ENCODE results near the gene CENATAC. TPM values are rescaled to one million over a fixed set of nuclear protein-coding genes. Genes with fewer than 3 reads are reported as not detected.

Gene CENATAC
- total and polyA plus RNA-seq, 9 of the 15 experiments (the other 6 are each of a cell fraction or from before 2014, with no cell fraction given): 2.4 to 25.5 (median 13.7) TPM

DNA sequence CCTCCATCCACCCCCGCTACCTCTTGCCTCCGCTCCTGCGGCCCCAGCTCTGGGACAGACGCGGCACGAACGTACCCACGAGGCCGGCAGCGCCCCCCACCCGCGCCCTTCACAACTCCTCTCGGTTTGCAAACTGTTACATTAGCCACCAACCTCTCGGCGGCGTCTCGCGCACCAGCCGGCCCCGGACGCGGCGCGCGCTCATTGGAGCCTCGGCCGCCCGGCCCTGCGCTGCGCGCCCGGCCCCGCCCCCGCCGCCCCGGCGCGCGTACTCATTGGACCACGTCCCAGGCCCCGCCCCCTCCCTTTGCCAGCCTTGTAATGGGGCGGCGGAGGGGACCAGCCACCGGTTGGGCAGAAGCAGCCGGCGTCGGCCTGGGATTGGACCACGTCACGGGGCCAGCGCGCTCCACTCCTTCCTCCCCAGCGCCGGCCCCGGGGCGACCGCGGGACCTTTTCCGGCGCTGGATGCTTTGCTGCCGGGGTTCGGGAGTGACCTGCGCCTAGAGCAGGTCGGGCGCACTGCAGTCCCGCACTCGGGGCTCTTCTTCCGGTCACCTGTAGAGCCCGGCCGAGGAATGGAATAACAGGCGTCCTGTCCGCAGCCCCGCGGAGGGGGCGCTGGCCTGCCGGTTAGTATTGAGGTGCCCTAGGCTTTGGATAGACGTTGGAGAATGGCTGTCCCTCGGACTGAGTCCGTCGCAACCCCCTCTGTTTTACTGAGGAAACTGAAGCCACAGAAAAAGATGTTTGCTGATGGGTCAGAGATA lies 59.2 kb downstream of the CENATAC start, which contains the start of gene HYOU1 (continued):
- TF ChIP-seq, protein P1, sequence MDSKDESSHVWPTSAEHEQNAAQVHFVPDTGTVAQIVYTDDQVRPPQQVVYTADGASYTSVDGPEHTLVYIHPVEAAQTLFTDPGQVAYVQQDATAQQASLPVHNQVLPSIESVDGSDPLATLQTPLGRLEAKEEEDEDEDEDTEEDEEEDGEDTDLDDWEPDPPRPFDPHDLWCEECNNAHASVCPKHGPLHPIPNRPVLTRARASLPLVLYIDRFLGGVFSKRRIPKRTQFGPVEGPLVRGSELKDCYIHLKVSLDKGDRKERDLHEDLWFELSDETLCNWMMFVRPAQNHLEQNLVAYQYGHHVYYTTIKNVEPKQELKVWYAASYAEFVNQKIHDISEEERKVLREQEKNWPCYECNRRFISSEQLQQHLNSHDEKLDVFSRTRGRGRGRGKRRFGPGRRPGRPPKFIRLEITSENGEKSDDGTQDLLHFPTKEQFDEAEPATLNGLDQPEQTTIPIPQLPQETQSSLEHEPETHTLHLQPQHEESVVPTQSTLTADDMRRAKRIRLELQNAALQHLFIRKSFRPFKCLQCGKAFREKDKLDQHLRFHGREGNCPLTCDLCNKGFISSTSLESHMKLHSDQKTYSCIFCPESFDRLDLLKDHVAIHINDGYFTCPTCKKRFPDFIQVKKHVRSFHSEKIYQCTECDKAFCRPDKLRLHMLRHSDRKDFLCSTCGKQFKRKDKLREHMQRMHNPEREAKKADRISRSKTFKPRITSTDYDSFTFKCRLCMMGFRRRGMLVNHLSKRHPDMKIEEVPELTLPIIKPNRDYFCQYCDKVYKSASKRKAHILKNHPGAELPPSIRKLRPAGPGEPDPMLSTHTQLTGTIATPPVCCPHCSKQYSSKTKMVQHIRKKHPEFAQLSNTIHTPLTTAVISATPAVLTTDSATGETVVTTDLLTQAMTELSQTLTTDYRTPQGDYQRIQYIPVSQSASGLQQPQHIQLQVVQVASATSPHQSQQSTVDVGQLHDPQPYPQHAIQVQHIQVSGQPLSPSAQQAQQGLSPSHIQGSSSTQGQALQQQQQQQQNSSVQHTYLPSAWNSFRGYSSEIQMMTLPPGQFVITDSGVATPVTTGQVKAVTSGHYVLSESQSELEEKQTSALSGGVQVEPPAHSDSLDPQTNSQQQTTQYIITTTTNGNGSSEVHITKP (IDR thresholded peaks at IDR 0.05; ENCODE audit: partially characterized antibody): peak; percentile 95
- TF ChIP-seq ADNP (tag; IDR thresholded peaks at IDR 0.05): no peak
- TF ChIP-seq ZNF316 (IDR thresholded peaks at IDR 0.05): no peak
- TF ChIP-seq CHD2 (IDR thresholded peaks at IDR 0.05; ENCODE audit: low read depth, low read length): peak; percentile 44
- 0 out of 2 replicates have a peak, but pooled peaks have one; percentile 31 for TF ChIP-seq ZNF766 (CRISPR knock-in tag; conservative IDR thresholded peaks at IDR 0.05)
- TF ChIP-seq ETV1 (tag; conservative IDR thresholded peaks at IDR 0.05; ENCODE audit: low read depth): peak; percentile 94
- 0 out of 2 replicates have a peak, but pooled peaks have one; percentile 33 for TF ChIP-seq ZNF24 (IDR thresholded peaks at IDR 0.05)
- TF ChIP-seq, protein P2, sequence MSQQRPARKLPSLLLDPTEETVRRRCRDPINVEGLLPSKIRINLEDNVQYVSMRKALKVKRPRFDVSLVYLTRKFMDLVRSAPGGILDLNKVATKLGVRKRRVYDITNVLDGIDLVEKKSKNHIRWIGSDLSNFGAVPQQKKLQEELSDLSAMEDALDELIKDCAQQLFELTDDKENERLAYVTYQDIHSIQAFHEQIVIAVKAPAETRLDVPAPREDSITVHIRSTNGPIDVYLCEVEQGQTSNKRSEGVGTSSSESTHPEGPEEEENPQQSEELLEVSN (IDR thresholded peaks at IDR 0.05; ENCODE audit: borderline replicate concordance in 1 of 2, extremely low read depth in 1 of 2, insufficient read depth in 1 of 2, insufficient read length in 1 of 2, low read depth in 1 of 2, low read length in 1 of 2, poor library complexity in 1 of 2, severe bottlenecking in 1 of 2): peak in 1 of 2 experiments; percentile 58
- TF ChIP-seq, protein P3, sequence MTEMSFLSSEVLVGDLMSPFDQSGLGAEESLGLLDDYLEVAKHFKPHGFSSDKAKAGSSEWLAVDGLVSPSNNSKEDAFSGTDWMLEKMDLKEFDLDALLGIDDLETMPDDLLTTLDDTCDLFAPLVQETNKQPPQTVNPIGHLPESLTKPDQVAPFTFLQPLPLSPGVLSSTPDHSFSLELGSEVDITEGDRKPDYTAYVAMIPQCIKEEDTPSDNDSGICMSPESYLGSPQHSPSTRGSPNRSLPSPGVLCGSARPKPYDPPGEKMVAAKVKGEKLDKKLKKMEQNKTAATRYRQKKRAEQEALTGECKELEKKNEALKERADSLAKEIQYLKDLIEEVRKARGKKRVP (CRISPR knock-in tag; IDR thresholded peaks at IDR 0.05): peak; percentile 81
- TF ChIP-seq, protein P4, sequence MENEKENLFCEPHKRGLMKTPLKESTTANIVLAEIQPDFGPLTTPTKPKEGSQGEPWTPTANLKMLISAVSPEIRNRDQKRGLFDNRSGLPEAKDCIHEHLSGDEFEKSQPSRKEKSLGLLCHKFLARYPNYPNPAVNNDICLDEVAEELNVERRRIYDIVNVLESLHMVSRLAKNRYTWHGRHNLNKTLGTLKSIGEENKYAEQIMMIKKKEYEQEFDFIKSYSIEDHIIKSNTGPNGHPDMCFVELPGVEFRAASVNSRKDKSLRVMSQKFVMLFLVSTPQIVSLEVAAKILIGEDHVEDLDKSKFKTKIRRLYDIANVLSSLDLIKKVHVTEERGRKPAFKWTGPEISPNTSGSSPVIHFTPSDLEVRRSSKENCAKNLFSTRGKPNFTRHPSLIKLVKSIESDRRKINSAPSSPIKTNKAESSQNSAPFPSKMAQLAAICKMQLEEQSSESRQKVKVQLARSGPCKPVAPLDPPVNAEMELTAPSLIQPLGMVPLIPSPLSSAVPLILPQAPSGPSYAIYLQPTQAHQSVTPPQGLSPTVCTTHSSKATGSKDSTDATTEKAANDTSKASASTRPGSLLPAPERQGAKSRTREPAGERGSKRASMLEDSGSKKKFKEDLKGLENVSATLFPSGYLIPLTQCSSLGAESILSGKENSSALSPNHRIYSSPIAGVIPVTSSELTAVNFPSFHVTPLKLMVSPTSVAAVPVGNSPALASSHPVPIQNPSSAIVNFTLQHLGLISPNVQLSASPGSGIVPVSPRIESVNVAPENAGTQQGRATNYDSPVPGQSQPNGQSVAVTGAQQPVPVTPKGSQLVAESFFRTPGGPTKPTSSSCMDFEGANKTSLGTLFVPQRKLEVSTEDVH (IDR thresholded peaks at IDR 0.05; ENCODE audit: low read depth, partially characterized antibody): peak; percentile 40
- TF ChIP-seq SMARCC2 (IDR thresholded peaks at IDR 0.05; ENCODE audit: low read depth): no peak
- TF ChIP-seq U2AF1 (optimal IDR thresholded peaks at IDR 0.05; ENCODE audit: low read depth, low read length): no peak
- no peak for TF ChIP-seq TGIF2 (CRISPR knock-in tag; IDR thresholded peaks at IDR 0.05)
- TF ChIP-seq ZNF444 (CRISPR knock-in tag; IDR thresholded peaks at IDR 0.05): no peak
- TF ChIP-seq PML (IDR thresholded peaks at IDR 0.05; ENCODE audit: low read length): no peak
- no peak for TF ChIP-seq ZNF644 (tag; IDR thresholded peaks at IDR 0.05; ENCODE audit: low read depth)
- no peak for TF ChIP-seq NELFE (IDR thresholded peaks at IDR 0.05; ENCODE audit: insufficient read depth, insufficient read length)
- no peak for TF ChIP-seq SMAD2 (IDR thresholded peaks at IDR 0.05; ENCODE audit: low read depth, low read length)
- peak; percentile 80 for TF ChIP-seq ETV5 (CRISPR knock-in tag; IDR thresholded peaks at IDR 0.05; ENCODE audit: low read depth)
- peak; percentile 31; the same call in 1 of the 2 replicates for TF ChIP-seq BHLHE40 (IDR thresholded peaks at IDR 0.05; ENCODE audit: low read length)
